GM12873 (cell line): ENCODE data around the gene ABCA2.

ENCODE experiments used
- CTCF ChIP-seq: IDR thresholded peaks from 2 replicates; pipeline ENCODE4 v1.5.1; 2012; ENCODE audit warnings: low read depth, mild to moderate bottlenecking, moderate library complexity, low read length, control low read depth; ENCODE audit not compliant: insufficient read depth; ENCODE audit errors: missing control alignments

Gene ABCA2

GRCh38 chr9:136957901-136958300 is 70.1 kb downstream of the ABCA2 start:
- no peak for TF ChIP-seq CTCF

DNA sequence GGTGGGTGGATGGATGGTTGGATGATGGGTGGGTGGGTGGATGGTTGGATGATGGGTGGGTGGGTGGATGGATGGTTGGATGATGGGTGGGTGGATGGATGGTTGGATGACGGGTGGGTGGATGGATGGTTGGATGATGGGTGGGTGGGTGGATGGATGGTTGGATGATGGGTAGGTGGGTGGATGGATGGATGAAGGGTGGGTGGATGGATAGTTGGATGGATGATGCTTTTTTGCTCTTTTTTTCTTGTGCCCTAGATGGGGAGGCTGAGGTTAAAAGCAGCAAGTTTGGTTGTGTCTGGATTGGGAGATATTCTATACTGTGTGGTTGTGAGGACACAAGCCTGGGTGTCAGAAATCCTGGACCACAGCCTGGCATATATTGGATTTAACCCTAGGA is 70.6 kb downstream of the ABCA2 start:
- no peak for TF ChIP-seq CTCF
